HG03066 (cell line): ENCODE data around the gene USP35.
"Not testable (repeated sequence)": the region's sequence is repeated elsewhere in the genome, so short reads cannot be mapped to it uniquely, and the experiment has no call there.

Experiments
- ATAC-seq: cut with Tn5 transposase; IDR thresholded peaks from one replicate; pipeline ENCODE4 v1.9.1; 2021; ENCODE audit warnings: low read depth; ENCODE audit not compliant: unreplicated experiment

The USP35 gene

DNA sequence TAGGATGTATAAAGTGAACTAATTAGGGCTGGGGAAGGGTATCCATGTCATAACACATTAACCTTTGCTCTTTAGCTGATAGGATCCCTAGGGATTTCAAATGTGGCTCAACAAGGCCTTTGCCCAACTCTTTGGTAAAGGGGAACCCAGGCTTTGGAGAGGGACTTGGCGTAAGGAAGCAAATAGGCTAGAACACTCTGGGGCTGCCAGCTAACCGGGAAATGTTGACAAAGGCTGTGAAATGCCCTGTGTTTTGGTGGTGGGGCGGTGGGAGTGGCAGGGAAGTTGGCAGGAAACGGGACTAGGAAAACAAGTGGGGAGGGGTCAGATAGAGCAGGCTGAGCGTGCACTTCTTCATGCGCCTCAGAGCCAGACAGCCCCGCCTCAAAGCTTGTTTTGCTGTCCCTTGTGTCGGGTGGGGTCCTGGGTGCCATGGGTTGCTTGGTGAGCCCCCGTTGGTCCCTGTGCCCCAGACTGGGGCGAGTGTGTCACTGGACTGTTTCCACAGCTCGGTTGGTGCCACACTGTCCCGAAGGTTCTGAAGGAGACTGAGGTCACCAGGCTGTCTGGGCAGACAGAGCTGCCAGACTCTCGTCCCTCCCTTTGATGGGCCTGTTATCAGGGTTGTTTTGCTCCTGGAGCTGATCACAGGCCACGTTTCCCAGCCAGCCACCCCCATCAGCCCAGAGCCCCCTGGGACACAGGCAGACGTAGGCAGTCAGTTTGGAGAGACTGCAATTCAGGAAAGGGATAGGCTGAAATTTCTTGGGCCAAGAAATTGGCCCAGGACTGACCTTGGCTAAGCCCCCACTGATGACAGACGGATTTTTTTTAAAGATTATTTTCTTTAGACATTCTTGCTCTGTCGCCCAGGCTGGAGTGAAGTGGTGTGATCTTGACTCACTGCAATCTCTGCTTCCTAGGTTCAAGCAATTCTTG is 19.9 kb upstream of the USP35 start:
- no peak for ATAC-seq

- ATAC-seq: no peak
These were observed 18.3 kb upstream of the USP35 start for GRCh38 chr11:78170413-78170812.

GRCh38 chr11:78170874-78171549 is 17.7 kb upstream of the USP35 start:
- ATAC-seq: no peak

GRCh38 chr11:78171951-78172350 is 16.8 kb upstream of the USP35 start:
- ATAC-seq: no peak

DNA sequence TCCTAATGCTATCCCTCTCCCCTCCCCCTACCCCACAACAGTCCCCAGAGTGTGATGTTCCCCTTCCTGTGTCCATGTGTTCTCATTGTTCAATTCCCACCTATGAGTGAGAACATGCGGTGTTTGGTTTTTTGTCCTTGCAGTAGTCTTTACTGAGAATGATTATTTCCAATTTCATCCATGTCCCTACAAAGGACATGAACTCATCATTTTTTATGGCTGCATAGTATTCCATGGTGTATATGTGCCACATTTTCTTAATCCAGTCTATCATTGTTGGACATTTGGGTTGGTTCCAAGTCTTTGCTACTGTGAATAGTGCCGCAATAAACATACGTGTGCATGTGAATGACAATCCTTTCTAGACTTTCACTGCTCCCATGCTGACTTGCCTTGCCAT is 12.9 kb upstream of the USP35 start:
- ATAC-seq: not testable (repeated sequence)

DNA sequence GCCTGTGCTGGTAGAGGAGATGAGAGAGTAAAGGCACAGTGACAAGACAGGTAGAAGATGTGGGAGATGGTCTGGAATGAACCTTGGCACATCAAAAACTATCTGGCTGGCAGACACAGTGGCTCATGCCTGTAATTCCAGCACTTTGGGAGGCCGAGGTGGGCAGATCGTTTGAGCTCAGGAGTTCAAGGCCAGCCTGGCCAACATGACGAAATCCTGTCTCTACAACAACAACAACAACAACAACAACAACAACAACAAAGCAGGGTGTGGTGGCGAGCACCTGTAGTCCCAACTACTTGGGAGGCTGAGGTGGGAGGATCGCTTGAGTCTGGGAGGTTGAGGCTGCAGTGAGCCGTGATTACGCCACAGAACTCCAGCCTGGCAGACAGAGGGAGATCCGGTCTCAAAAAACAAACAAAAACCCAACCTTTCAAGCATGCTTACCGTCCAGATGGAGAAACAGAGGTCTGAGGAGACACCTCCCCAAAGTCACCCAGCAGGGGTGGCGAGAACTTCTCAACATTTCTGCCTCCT is 12.0 kb upstream of the USP35 start:
- no peak for ATAC-seq

DNA sequence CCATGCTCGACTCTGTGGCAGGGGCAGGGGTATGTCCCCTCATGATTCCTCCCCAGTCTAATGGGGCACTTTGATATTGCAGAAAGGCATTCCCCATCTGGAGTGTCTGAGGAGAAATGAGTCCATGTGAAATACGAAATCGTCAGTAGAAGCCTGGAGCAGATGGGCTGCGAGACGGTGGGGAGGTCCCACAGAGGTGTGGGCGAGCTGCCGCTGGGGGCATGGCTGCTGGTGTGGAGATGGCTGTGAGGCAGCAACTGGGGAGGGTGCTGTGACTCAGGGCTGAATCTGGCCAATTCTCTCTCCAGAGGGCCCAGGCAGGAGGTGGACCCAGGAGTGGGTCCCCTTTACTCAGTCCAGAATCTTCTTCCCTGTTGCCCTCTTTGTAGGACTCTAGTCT is 11.5 kb upstream of the USP35 start:
- ATAC-seq: no peak

GRCh38 chr11:78179459-78180071 is 9.2 kb upstream of the USP35 start:
- no peak for ATAC-seq

GRCh38 chr11:78180751-78181150 is 8.0 kb upstream of the USP35 start:
- ATAC-seq: no peak

DNA sequence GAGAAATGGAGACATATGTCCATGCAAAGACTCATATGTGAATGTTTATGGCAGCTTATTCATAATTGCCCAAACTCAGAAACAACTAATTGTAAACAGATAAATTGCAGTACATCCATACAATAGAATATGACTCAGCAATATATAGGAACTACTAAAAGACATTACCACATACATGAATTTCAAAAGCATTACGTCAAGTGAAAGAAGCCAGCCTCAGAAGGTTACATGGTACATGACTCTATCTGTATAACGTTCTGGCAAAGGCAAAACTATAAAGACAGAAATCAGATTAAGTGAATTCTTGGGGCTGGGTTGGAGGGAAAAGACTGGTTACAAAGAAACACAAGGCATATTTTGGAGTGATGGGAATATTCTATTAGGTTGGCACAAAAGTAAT is 7.5 kb upstream of the USP35 start:
- ATAC-seq: no peak

DNA sequence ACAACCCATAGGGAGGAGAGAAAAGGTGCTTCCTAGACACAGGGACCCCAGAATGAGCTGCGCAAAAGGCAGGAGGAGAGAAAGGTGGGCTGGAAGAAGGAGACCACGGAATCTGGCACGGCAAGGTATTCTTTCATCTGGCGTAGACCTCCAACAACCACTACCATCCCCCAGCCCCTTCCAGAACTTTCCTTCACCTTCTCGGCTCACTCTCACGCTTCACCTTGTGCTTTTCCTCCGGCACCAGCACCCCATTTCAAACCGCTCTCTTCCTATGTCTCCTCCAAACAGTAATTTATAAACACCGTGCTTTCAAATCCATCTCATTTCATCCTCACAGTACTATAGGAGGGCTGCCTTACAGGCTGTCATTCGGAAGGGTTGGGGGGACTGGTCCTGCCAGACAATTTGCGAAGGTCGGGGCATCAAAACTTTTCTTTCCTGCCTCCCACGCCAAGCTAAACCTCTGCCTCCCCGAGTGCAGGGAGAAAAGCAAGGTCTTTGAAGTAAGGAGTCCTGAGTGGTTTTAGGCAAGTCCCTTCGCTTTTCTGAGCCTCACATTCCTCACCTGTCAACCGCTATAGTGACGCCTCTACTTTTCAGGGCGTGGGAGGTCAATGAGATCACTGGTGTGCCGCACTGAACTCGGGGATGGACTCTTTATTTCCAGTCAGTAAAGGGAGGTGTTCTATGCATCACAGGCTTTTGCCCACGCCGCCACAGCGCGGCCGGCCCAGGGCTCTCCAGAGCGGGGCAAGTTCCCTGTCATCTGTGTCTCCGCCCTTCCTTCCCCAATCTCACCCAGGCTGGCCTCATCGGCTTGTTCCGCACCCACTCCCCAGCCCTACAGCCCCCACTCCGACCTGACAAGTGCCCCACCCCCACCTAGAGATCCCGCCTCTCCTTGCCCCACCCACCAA is 1.1 kb upstream of the USP35 start:
- peak; percentile 23 for ATAC-seq

DNA sequence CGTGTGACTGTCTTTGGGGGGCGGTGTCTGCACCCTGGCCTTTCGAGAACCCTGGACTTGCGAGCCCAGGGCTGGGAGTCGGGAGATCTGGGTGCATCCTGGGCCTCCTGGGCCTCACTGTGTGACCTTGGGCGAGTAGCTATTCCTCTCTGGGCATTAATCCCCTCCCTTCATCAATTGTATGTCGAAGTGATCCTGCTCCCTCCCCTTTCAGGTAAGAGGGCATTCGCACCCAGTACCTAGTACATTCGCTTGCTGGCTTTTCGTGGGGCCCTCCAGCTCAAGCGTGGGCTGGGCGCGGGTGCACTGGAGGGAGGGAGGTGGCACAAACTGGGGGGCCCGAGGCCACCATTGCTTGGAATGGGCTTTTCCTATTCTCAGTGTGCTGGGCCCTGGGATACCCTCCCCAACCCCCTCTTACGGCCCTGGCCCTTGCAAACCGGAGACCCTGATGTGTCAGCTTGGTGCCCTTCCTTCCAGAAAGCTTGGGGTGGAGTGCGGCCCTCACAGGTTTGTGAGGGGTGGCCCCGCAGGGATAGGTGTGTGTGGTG is 530 bp downstream of the USP35 start:
- no peak for ATAC-seq

- no peak for ATAC-seq
These were observed 1.1 kb downstream of the USP35 start for GRCh38 chr11:78189851-78190250.

DNA sequence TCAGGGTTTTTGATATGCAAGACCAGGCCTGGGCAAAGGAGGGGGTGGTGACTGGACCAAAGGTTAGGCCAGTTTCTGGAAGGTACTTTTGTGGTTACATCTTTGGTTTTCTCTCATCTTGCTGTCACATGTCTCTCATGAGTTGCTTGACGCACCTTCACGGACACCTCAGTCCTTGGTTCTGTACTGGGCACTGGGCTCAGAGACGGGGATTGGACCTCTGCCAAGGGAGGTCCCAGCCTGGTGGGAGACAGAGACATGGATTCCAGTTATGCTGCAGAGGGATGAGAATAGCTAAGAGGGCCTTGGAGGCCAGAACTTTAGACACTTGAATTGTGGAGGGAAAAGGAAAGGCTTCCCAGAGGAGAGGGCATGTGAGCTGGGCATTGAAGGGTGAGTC is 1.7 kb downstream of the USP35 start:
- no peak for ATAC-seq

DNA sequence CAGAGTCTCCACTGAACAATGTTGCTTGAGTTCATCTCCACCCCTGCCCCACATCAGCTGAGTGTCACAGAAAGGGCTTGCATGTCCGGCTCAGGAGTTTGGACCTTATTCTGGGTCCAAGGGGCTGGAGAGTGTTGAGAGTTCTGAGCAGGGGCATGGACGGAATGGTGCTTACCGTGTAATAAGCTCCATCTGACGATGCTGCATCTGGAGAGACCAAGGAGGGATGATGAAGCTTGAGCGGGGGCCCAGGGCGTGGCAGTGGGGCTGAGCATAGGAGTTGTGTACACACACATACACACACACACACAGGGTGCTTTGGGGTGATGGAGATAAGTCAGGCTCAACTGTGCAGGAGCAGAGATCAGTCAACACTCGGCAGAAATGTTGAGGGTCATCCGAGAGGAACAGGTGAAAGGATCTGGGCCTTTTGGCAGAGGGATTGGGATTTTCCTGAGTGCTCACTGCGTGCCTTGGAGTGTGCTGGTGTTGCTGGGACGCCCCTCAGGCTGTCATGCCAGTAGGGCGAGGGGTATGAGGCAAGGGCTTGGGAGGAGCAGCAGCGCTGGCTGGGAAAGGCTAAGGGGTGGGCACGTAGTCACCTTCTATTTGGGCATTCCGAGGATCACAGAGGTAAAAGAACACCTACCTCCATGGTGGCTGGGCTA is 2.3 kb downstream of the USP35 start:
- no peak for ATAC-seq

- ATAC-seq: no peak
These were observed 3.6 kb downstream of the USP35 start for GRCh38 chr11:78192223-78192719.

DNA sequence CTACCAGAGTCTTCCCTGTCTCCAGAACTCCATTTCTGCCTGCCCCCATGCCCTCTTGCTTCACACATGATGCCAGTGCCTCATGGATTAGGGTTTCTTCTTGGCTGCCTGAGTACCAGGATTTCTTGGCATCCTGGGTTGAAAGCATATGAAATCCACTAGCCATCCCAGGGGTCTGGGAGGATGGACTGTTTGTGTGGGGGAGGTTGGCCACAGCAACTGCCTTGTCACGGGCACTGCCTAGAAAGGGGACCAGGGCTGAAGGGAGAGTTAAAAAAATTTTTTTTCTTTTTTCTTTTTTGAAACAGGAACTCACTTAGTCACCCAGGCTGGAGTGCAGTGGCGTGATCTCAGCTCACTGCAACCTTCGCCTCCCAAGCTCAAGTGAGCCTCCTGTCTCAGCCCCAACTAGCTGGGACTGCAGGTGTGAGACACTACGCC is 4.2 kb downstream of the USP35 start:
- ATAC-seq: no peak

GRCh38 chr11:78193806-78194205 is 5.1 kb downstream of the USP35 start:
- ATAC-seq: no peak

- no peak for ATAC-seq
These were observed 5.8 kb downstream of the USP35 start for GRCh38 chr11:78194490-78194889.
